ENCODE results near the gene HS6ST3.

HS6ST3 gene

GRCh38 chr13:96673825-96674224 lies 583.9 kb downstream of the HS6ST3 start:
- DNase-seq = no peak

GRCh38 chr13:96677029-96677428 lies 587.1 kb downstream of the HS6ST3 start:
- no peak for DNase-seq

- no peak for DNase-seq
Observed at GRCh38 chr13:96678801-96679200, 588.9 kb downstream of the HS6ST3 start.

- DNase-seq = no peak
Observed at GRCh38 chr13:96680898-96681297, 591.0 kb downstream of the HS6ST3 start.

- no peak for DNase-seq
Observed at GRCh38 chr13:96681766-96682165, 591.9 kb downstream of the HS6ST3 start.

- DNase-seq = no peak
Observed at GRCh38 chr13:96684469-96684868, 594.6 kb downstream of the HS6ST3 start.

- no peak for DNase-seq
Observed at GRCh38 chr13:96684907-96685306, 595.0 kb downstream of the HS6ST3 start.

GRCh38 chr13:96686286-96686685 lies 596.4 kb downstream of the HS6ST3 start:
- DNase-seq = no peak

- no peak for DNase-seq
Observed at GRCh38 chr13:96687191-96687590, 597.3 kb downstream of the HS6ST3 start.

GRCh38 chr13:96690998-96691397 lies 601.1 kb downstream of the HS6ST3 start:
- DNase-seq = no peak

- no peak for DNase-seq
Observed at GRCh38 chr13:96696389-96696900, 606.5 kb downstream of the HS6ST3 start.

GRCh38 chr13:96700657-96701056 lies 610.8 kb downstream of the HS6ST3 start:
- DNase-seq = no peak

- DNase-seq = no peak
Observed at GRCh38 chr13:96707146-96707545, 617.2 kb downstream of the HS6ST3 start.

GRCh38 chr13:96710166-96710862 lies 620.4 kb downstream of the HS6ST3 start:
- DNase-seq = no peak

- DNase-seq = no peak
Observed at GRCh38 chr13:96720446-96720845, 630.5 kb downstream of the HS6ST3 start.

- DNase-seq = no peak
Observed at GRCh38 chr13:96726651-96727050, 636.7 kb downstream of the HS6ST3 start.

GRCh38 chr13:96728463-96728862 lies 638.6 kb downstream of the HS6ST3 start:
- DNase-seq = no peak

GRCh38 chr13:96730676-96731075 lies 640.8 kb downstream of the HS6ST3 start:
- DNase-seq = no peak

- DNase-seq = no peak
Observed at GRCh38 chr13:96734499-96734898, 644.6 kb downstream of the HS6ST3 start.

- DNase-seq = no peak
Observed at GRCh38 chr13:96741779-96742178, 651.9 kb downstream of the HS6ST3 start.

- DNase-seq = no peak
Observed at GRCh38 chr13:96743296-96744089, 653.6 kb downstream of the HS6ST3 start.

- no peak for DNase-seq
Observed at GRCh38 chr13:96744367-96745331, 654.7 kb downstream of the HS6ST3 start.

- DNase-seq = no peak
Observed at GRCh38 chr13:96746886-96747285, 657.0 kb downstream of the HS6ST3 start.
